Mesendoderm (in vitro differentiated cells): ENCODE results near the gene PIWIL4.
"Not testable (repeated sequence)": the region's sequence is repeated elsewhere in the genome, so short reads cannot be mapped to it uniquely, and the experiment has no call there.

Experiments
- DNase-seq: peaks from one replicate; pipeline ENCODE4 v3.0.0; 2013
- H2AK5ac ChIP-seq: 2 replicates; pipeline ENCODE4 v1.6.1; 2013; ENCODE audit warnings: low read length, inconsistent platforms
- H2BK120ac ChIP-seq: 2 replicates; pipeline ENCODE4 v1.6.1; 2013; ENCODE audit warnings: low read depth, mild to moderate bottlenecking, low read length, moderate library complexity, mixed read lengths
- H2BK15ac ChIP-seq: replicated peaks from 2 replicates; pipeline ENCODE4 v1.6.1; 2013; ENCODE audit warnings: low read depth, mild to moderate bottlenecking, moderate library complexity
- H2BK5ac ChIP-seq: 2 replicates; pipeline ENCODE4 v1.6.1; 2013; ENCODE audit warnings: low read length, inconsistent platforms
- H3K18ac ChIP-seq: 2 replicates; pipeline ENCODE4 v1.6.1; 2013; ENCODE audit warnings: mild to moderate bottlenecking, low read length, mixed read lengths
- H3K23ac ChIP-seq: one replicate; pipeline ENCODE4 v1.6.1; 2013; ENCODE audit warnings: low read length
- H3K27ac ChIP-seq: 2 replicates; pipeline ENCODE4 v1.5.1; 2013; ENCODE audit warnings: low read depth, mild to moderate bottlenecking, inconsistent platforms, low read length, moderate library complexity
- H3K27me3 ChIP-seq: 2 replicates; pipeline ENCODE4 v1.6.1; 2013; ENCODE audit warnings: low read length, control low read depth, mild to moderate bottlenecking, inconsistent platforms; ENCODE audit not compliant: insufficient read depth, poor library complexity
- H3K36me3 ChIP-seq: 2 replicates; pipeline ENCODE4 v1.6.1; 2013; ENCODE audit warnings: low read length, inconsistent platforms; ENCODE audit not compliant: control insufficient read depth, insufficient read depth
- H3K4ac ChIP-seq: one replicate; pipeline ENCODE4 v1.6.1; 2013; ENCODE audit warnings: low read depth, mild to moderate bottlenecking, low read length, moderate library complexity
- H3K4me1 ChIP-seq: 2 replicates; pipeline ENCODE4 v1.6.1; 2013; ENCODE audit warnings: low read depth, low read length, inconsistent platforms; ENCODE audit not compliant: control insufficient read depth
- H3K4me2 ChIP-seq: 2 replicates; pipeline ENCODE4 v1.6.1; 2013; ENCODE audit warnings: low read length
- H3K4me3 ChIP-seq: 2 replicates; pipeline ENCODE4 v1.5.1; 2013; ENCODE audit warnings: mild to moderate bottlenecking, low read length
- H3K56ac ChIP-seq: one replicate; pipeline ENCODE4 v1.6.1; 2013; ENCODE audit warnings: low read length
- H3K79me1 ChIP-seq: 2 replicates; pipeline ENCODE4 v1.6.1; 2013; ENCODE audit warnings: low read length, inconsistent platforms
- H3K79me2 ChIP-seq: 2 replicates; pipeline ENCODE4 v1.6.1; 2013; ENCODE audit warnings: mild to moderate bottlenecking, low read length; ENCODE audit not compliant: control insufficient read depth, insufficient read depth
- H3K9ac ChIP-seq: 2 replicates; pipeline ENCODE4 v1.6.1; 2013; ENCODE audit warnings: low read length, inconsistent platforms
- H4K5ac ChIP-seq: one replicate; pipeline ENCODE4 v1.6.1; 2013; ENCODE audit warnings: low read length
- H4K8ac ChIP-seq: one replicate; pipeline ENCODE4 v1.6.1; 2013; ENCODE audit warnings: low read depth, mild to moderate bottlenecking, control low read depth, low read length, moderate library complexity
- WGBS: extraction: QIAGEN DNeasy Blood & Tissue Kit; methylation state at CpG from one replicate; pipeline ENCODE4 v1.1.7; 2013; ENCODE audit warnings: low lambda C conversion rate, missing lambda C conversion rate; ENCODE audit not compliant: insufficient coverage; ENCODE audit errors: extremely low coverage; 5-methylcytosine and 5-hydroxymethylcytosine counted together

Gene PIWIL4

DNA sequence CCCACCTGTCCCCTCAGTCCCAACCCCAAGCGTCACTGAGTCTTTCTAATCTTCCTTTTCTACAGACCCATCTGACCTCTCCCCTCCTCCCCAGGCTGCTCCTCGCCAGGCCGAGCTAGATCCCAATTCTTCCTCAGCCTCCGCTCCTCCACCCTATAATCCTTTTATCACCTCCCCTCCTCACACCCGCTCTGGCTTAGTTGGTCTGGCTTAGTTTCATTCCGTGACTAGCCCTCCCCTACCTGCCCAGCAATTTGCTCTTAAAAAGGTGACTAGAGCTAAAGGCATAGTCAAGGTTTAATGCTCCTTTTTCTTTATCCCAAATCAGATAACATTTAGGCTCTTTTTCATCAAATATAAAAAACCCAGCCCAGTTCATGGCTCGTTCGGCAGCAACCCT, 76.0 kb downstream of the PIWIL4 start:
- not testable (repeated sequence) for H2BK120ac ChIP-seq

DNA sequence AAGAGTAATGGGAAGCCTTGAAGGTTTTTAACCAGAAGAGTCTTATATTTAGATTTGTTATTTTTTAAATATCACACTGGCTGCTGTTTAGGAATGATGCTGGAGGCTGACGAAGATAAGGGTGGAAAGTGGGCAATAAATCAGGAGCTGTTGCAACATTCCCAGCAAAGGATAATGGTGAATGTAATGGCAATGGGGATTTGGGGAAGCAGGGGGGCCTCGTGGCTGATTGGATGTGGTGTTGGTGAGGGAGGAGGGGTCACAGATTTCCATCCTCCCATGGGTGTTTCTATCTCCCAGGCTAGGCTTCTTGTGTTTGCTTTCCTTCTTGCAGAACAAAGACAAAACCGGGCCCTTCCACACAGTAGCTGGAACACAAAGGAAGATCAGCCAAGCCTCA, 80.8 kb downstream of the PIWIL4 start:
- no peaks in the 10 kb centered on the region for H3K79me1 ChIP-seq
- WGBS, result no CpG with 5 or more reads among the region's 3 CpGs
- DNase-seq, result peak; percentile 69

More for the DNA sequence above, 76.0 kb downstream of the PIWIL4 start:
- not testable (repeated sequence) for H3K79me2 ChIP-seq, H4K8ac ChIP-seq, H3K23ac ChIP-seq, H3K27me3 ChIP-seq, H2BK15ac ChIP-seq, H3K36me3 ChIP-seq, H3K18ac ChIP-seq, H3K4me3 ChIP-seq, H4K5ac ChIP-seq, H2BK5ac ChIP-seq, H2AK5ac ChIP-seq, H3K4me2 ChIP-seq, H3K79me1 ChIP-seq
- H3K56ac ChIP-seq, result peak overlapping the region; percentile 18
- peaks cover 23% of the 10 kb centered on the region for H3K4me1 ChIP-seq
- H3K4ac ChIP-seq, result peak overlapping the region; percentile 79
- no CpG with 5 or more reads among the region's 8 CpGs for WGBS
- H3K9ac ChIP-seq, result peak overlapping the region; percentile 41
- peak overlapping the region; percentile 60 for H3K27ac ChIP-seq
- peak; percentile 83 for DNase-seq

DNA sequence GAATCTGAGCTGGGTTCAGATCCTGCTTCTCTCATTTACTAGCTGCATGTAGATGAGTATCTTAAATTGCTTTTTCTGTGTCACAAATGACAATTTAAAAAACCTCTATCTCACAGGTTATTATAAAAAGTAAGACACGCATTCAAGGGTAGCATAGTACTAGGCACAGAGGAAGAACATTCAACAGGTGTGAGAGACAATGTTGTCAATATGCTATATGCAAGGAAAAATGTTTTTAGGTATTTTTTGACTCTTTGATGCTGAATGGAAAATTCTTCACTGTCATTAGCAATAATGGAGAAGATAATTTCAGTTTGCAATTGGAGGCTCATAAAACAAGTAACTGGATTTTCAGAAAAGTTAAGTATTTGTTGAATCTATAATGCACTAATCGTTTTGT, 81.6 kb downstream of the PIWIL4 start:
- Histone ChIP-seq H3K36me3 (no peaks in the 10 kb centered on the region), H3K4me2 (no peak overlapping the region), H3K27ac (peak overlapping the region; percentile 71)

More for the DNA sequence above, 80.8 kb downstream of the PIWIL4 start:
- peak overlapping the region; percentile 61 for H2BK5ac ChIP-seq
- H3K4me2 ChIP-seq, result peak overlapping the region; percentile 20
- no peaks in the 10 kb centered on the region for H3K27me3 ChIP-seq
- peak overlapping the region; percentile 86 for H3K18ac ChIP-seq
- peak overlapping the region; percentile 89 for H2AK5ac ChIP-seq
- H3K9ac ChIP-seq, result peak overlapping the region; percentile 56
- peaks cover 17% of the 10 kb centered on the region for H3K79me2 ChIP-seq
- no peak overlapping the region for H4K5ac ChIP-seq
- no peak overlapping the region for H4K8ac ChIP-seq
- H2BK15ac ChIP-seq, result no peak overlapping the region
- H3K23ac ChIP-seq, result no peak overlapping the region
- no peak overlapping the region for H3K4me3 ChIP-seq
- H3K56ac ChIP-seq, result peak overlapping the region; percentile 81
- H3K4me1 ChIP-seq, result peaks cover 12% of the 10 kb centered on the region
- H3K4ac ChIP-seq, result peak overlapping the region; percentile 96
- H3K27ac ChIP-seq, result peak overlapping the region; percentile 88
- H3K36me3 ChIP-seq, result no peaks in the 10 kb centered on the region
- no peak overlapping the region for H2BK120ac ChIP-seq

DNA sequence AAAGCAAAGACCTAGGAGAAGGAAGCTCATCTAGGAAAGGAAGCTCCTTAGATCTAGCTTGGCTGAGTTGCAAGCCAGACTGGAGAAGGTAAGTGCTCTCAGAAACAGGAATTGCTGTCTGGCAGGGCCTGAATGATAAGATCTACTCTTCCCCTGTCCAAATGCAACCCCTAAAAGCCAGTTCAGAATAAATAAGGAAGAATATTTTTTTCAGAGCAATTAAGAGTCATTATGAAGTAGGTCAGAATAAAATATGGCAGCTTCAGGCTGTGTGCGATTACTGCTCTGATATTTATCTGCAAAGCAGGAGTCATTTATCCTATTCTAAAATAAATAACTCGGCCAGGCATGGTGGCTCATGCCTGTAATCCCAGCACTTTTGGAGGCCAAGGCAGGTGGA, 82.1 kb downstream of the PIWIL4 start:
- no peak overlapping the region for H3K4me2 ChIP-seq
- H3K4me3 ChIP-seq, result no peak overlapping the region
- no peaks in the 10 kb centered on the region for H3K36me3 ChIP-seq
- H3K79me2 ChIP-seq, result peaks cover 17% of the 10 kb centered on the region
- H3K9ac ChIP-seq, result peak overlapping the region; percentile 55
- peak; percentile 70 for DNase-seq
- no peaks in the 10 kb centered on the region for H3K79me1 ChIP-seq
- WGBS, result no CpG with 5 or more reads among the region's 2 CpGs
- H2BK120ac ChIP-seq, result peak overlapping the region; percentile 85
- peak overlapping the region; percentile 66 for H2BK5ac ChIP-seq
- no peak overlapping the region for H4K8ac ChIP-seq
- peak overlapping the region; percentile 94 for H3K18ac ChIP-seq
- H3K27ac ChIP-seq, result peak overlapping the region; percentile 91
- H3K4me1 ChIP-seq, result peaks cover 12% of the 10 kb centered on the region
- H4K5ac ChIP-seq, result no peak overlapping the region
- H2AK5ac ChIP-seq, result no peak overlapping the region
- peak overlapping the region; percentile 79 for H3K56ac ChIP-seq
- no peaks in the 10 kb centered on the region for H3K27me3 ChIP-seq
- H3K4ac ChIP-seq, result peak overlapping the region; percentile 55
- no peak overlapping the region for H2BK15ac ChIP-seq
- H3K23ac ChIP-seq, result no peak overlapping the region

More for the DNA sequence above, 81.6 kb downstream of the PIWIL4 start:
- Histone ChIP-seq H2BK120ac (no peak overlapping the region), H3K18ac (peak overlapping the region; percentile 87), H3K79me2 (peaks cover 17% of the 10 kb centered on the region), H4K5ac (no peak overlapping the region), H3K23ac (no peak overlapping the region), H4K8ac (no peak overlapping the region), H2BK5ac (no peak overlapping the region), H2BK15ac (no peak overlapping the region), H3K9ac (peak overlapping the region; percentile 56), H3K4ac (no peak overlapping the region), H2AK5ac (no peak overlapping the region), H3K4me3 (no peak overlapping the region), H3K27me3 (no peaks in the 10 kb centered on the region), H3K4me1 (peaks cover 12% of the 10 kb centered on the region), H3K56ac (peak overlapping the region; percentile 56), H3K79me1 (no peaks in the 10 kb centered on the region)
- DNase-seq, result no peak
- WGBS, result no CpG with 5 or more reads among the region's 2 CpGs

DNA sequence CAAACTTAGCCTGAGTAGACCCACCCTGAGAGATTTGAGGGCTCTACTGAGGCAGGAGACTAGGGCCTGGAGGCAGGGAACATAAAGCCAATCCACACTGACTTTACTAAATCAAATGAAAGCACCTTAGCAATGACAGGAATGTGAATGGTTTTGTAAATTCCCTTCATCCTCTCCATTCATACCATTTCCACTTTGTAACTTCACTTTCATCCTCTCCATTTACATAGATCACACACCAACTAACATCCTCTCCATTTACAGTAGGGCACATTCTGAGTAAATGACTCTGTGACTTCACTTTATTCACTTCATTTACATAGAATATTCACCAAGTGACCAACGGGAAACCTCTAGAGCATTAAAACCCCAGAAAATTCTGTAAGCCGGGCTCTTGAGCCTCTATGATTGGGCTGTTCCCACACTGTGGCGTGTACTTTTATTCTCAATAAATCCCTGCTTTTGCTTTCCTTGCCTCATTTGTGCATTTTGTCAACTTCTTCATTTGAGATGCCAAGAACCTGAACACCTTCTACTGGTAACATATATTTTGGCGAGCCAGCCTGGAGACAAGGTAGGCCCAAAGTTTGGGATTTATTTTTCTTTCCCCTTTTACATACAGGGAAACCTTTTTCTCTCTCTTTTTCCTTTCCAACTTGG, 82.9 kb downstream of the PIWIL4 start:
- Histone ChIP-seq H3K4me2 (peak overlapping the region; percentile 2), H3K4ac (peak overlapping the region; percentile 84), H3K79me2 (peaks cover 17% of the 10 kb centered on the region), H3K56ac (peak overlapping the region; percentile 87), H2BK15ac (no peak overlapping the region), H3K18ac (peak overlapping the region; percentile 97), H3K36me3 (no peaks in the 10 kb centered on the region), H2BK120ac (peak overlapping the region; percentile 92), H4K8ac (no peak overlapping the region), H3K4me3 (peak overlapping the region; percentile 14), H3K4me1 (peaks cover 12% of the 10 kb centered on the region), H3K27me3 (no peaks in the 10 kb centered on the region), H3K27ac (peak overlapping the region; percentile 95), H4K5ac (peak overlapping the region; percentile 29), H3K79me1 (no peaks in the 10 kb centered on the region), H2BK5ac (peak overlapping the region; percentile 70), H3K23ac (no peak overlapping the region), H2AK5ac (no peak overlapping the region), H3K9ac (peak overlapping the region; percentile 70)
- WGBS, result no CpG with 5 or more reads among the region's 4 CpGs
- peak; percentile 97 for DNase-seq
